CD4-positive, alpha-beta T cell (primary cell): Measurements from ENCODE around the gene AK6. TPM values are rescaled to one million over a fixed set of nuclear protein-coding genes. Genes with fewer than 3 reads are reported as not detected.

Experiments used
- ATAC-seq: fragments of 200-7000 bp; cut with Tn5 transposase; one replicate; pipeline ENCODE4 v1.10.0; 2022; ENCODE audit warnings: mild to moderate bottlenecking; ENCODE audit not compliant: poor library complexity
- CTCF ChIA-PET: fragments of 350-600 bp; sonication (Branson Sonifier 250); formaldehyde crosslinking; loops from one replicate; lab custom pipeline; 2021; ENCODE audit warnings: antibody characterized with exemption, inconsistent platforms; lab: Charles Lee
- POLR2A ChIA-PET: fragments of 350-600 bp; sonication (Branson Sonifier 250); formaldehyde crosslinking; loops from one replicate; lab custom pipeline; 2021; ENCODE audit warnings: antibody characterized with exemption, inconsistent platforms; lab: Charles Lee
- DNase-seq, 14 experiments: peaks; one replicate each; pipeline ENCODE4 v3.0.0-alpha.2; 2013 to 2020; ENCODE audit warnings: mixed read lengths in 2 of 14
- H3K27ac ChIP-seq, 2 donors: one replicate each; pipeline versions ENCODE4 v1.5.1 to v1.7.0; 2013; ENCODE audit warnings: low read length in 2 of 2, low read depth in 1 of 2, mild to moderate bottlenecking in 1 of 2
- H3K27me3 ChIP-seq, 2 experiments: 1 replicate in 1 of 2; 2 replicates in 1 of 2; pipeline versions ENCODE4 v1.6.1 to v1.7.0; 2013; ENCODE audit warnings: low read length in 2 of 2, control low read depth in 1 of 2, mild to moderate bottlenecking in 1 of 2, moderate library complexity in 1 of 2; ENCODE audit not compliant: insufficient read depth in 2 of 2, control insufficient read depth in 1 of 2
- H3K36me3 ChIP-seq: one replicate; pipeline ENCODE4 v1.6.1; 2013; ENCODE audit warnings: low read length, control low read depth; ENCODE audit not compliant: insufficient read depth
- H3K4me1 ChIP-seq: one replicate; pipeline ENCODE4 v1.6.1; 2013; ENCODE audit warnings: low read length, control low read depth; ENCODE audit not compliant: insufficient read depth
- H3K4me3 ChIP-seq: one replicate; pipeline ENCODE4 v1.5.1; 2013; ENCODE audit warnings: mild to moderate bottlenecking, low read length, moderate library complexity
- H3K9me3 ChIP-seq, 2 experiments: 1 replicate in 1 of 2; 2 replicates in 1 of 2; pipeline versions ENCODE4 v1.6.1 to v1.7.0; 2013; ENCODE audit warnings: low read length in 2 of 2, mild to moderate bottlenecking in 2 of 2, control low read depth in 1 of 2, moderate library complexity in 1 of 2; ENCODE audit not compliant: control insufficient read depth in 1 of 2, insufficient read depth in 1 of 2
- H3K27ac Mint-ChIP-seq: one replicate; pipeline ENCODE4 v1.8.0; 2020; ENCODE audit warnings: mixed read lengths
- H3K27me3 Mint-ChIP-seq: one replicate; pipeline ENCODE4 v1.8.0; 2021; ENCODE audit warnings: mixed read lengths
- H3K36me3 Mint-ChIP-seq: one replicate; pipeline ENCODE4 v1.8.0; 2021; ENCODE audit warnings: low read depth, mixed read lengths
- H3K4me1 Mint-ChIP-seq: one replicate; pipeline ENCODE4 v1.8.0; 2021; ENCODE audit warnings: low read depth, mixed read lengths
- H3K4me3 Mint-ChIP-seq: one replicate; pipeline ENCODE4 v1.8.0; 2020; ENCODE audit warnings: mild to moderate bottlenecking, mixed read lengths
- H3K9me3 Mint-ChIP-seq: one replicate; pipeline ENCODE4 v1.8.0; 2020; ENCODE audit warnings: mixed read lengths
- intact Hi-C, 2 experiments: fragments of 100-400 bp; cut with DNase I in 1 of 2; cut with micrococcal nuclease in 1 of 2; formaldehyde crosslinking; loops; one replicate each; pipeline versions ENCODE4 v1.15.1 to v1.9.0; 2023 to 2025; cut with DNase I, micrococcal nuclease
- total RNA-seq, 174 experiments: library from RNA in 2 of 174; stranded (reverse) in 2 of 174; gene quantifications; one replicate each; pipeline ENCODE4 v1.2.3 and lab custom pipeline; 2021 to 2026
- TF ChIP-seq, protein P1 (sequence below): fragments of 200-600 bp; IDR thresholded peaks from one replicate; pipeline ENCODE4 v1.8.0; 2022; ENCODE audit warnings: antibody characterized with exemption, mild to moderate bottlenecking

AK6 gene
- total RNA-seq, 2 experiments from 2014 or later: 8.2 to 10.6 TPM

DNA sequence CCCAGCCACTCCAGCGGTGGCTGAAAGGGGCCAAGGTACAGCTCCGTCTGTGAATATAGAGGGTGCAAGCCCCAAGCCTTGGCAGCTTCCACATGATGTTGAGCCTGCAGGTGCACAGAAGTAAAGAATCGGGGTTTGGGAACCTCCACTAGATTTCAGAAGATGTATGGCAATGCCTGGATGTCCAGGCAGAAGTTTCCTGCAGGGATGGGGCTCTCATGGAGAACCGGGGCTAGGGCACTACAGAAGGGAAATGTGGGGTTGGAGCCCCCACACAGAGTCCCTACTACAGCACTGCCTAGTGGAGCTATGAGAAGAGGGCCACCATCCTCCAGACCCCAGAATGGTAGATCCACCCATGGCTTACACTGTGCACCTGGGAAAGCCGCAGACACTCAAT, 59.9 kb downstream of the AK6 start:
- ATAC-seq (no peak), DNase-seq (no peak)
- Mint-ChIP-seq H3K4me1 (no peaks in the 10 kb centered on the region), H3K27me3 (no peaks in the 10 kb centered on the region), H3K4me3 (no peak overlapping the region), H3K27ac (no peak overlapping the region), H3K36me3 (peaks cover 73% of the 10 kb centered on the region), H3K9me3 (no peaks in the 10 kb centered on the region)
- Histone ChIP-seq H3K4me1 (no peaks in the 10 kb centered on the region), H3K36me3 (peaks cover 24% of the 10 kb centered on the region), H3K27me3 (no peaks in the 10 kb centered on the region), H3K27ac (no peak overlapping the region), H3K9me3 (peaks cover 0 to 8% of the 10 kb centered on the region in 2 experiments), H3K4me3 (no peak overlapping the region)
- TF ChIP-seq, protein P1, sequence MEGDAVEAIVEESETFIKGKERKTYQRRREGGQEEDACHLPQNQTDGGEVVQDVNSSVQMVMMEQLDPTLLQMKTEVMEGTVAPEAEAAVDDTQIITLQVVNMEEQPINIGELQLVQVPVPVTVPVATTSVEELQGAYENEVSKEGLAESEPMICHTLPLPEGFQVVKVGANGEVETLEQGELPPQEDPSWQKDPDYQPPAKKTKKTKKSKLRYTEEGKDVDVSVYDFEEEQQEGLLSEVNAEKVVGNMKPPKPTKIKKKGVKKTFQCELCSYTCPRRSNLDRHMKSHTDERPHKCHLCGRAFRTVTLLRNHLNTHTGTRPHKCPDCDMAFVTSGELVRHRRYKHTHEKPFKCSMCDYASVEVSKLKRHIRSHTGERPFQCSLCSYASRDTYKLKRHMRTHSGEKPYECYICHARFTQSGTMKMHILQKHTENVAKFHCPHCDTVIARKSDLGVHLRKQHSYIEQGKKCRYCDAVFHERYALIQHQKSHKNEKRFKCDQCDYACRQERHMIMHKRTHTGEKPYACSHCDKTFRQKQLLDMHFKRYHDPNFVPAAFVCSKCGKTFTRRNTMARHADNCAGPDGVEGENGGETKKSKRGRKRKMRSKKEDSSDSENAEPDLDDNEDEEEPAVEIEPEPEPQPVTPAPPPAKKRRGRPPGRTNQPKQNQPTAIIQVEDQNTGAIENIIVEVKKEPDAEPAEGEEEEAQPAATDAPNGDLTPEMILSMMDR: no peak
- POLR2A ChIA-PET: no interaction called here
- intact Hi-C loops: no loop called here
- CTCF ChIA-PET: no interaction called here

DNA sequence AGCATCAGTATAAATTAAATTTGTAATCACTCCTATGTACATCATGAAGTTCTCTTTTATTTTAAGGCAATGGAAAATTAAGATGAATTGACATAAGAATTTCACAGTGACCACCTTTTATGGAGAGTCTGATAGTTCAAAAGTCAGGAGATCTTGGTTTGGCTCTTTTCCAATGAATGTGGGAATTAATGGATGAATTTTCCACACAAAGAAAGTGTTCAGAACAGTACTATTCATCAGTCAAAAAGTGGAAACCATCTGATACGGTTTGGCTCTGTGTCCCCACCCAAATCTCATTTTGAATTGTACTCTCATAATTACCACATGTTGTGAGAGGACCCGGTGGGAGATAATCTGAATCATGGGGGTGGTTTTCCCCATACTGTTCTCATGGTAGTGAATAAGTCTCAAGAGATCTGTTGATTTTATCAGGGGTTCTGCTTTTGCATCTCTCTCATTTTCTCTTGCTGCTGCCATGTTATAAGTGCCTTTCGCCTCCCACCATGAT, 61.2 kb downstream of the AK6 start:
- H3K9me3 ChIP-seq: peaks cover 0 to 8% of the 10 kb centered on the region in 2 experiments
- H3K27ac ChIP-seq: no peak overlapping the region
- H3K4me1 Mint-ChIP-seq: no peaks in the 10 kb centered on the region
- ChIA-PET POLR2A (no interaction called here), CTCF (no interaction called here)
- H3K27me3 ChIP-seq: no peaks in the 10 kb centered on the region
- ATAC-seq: no peak
- TF ChIP-seq, protein P1: no peak
- no peaks in the 10 kb centered on the region for H3K27me3 Mint-ChIP-seq
- H3K36me3 Mint-ChIP-seq: peaks cover 62% of the 10 kb centered on the region
- no peak for DNase-seq
- H3K9me3 Mint-ChIP-seq: no peaks in the 10 kb centered on the region
- no peak overlapping the region for H3K27ac Mint-ChIP-seq
- no peak overlapping the region for H3K4me3 Mint-ChIP-seq
- intact Hi-C loops: no loop called here
- no peaks in the 10 kb centered on the region for H3K4me1 ChIP-seq
- peaks cover 15% of the 10 kb centered on the region for H3K36me3 ChIP-seq
- H3K4me3 ChIP-seq: no peak overlapping the region

DNA sequence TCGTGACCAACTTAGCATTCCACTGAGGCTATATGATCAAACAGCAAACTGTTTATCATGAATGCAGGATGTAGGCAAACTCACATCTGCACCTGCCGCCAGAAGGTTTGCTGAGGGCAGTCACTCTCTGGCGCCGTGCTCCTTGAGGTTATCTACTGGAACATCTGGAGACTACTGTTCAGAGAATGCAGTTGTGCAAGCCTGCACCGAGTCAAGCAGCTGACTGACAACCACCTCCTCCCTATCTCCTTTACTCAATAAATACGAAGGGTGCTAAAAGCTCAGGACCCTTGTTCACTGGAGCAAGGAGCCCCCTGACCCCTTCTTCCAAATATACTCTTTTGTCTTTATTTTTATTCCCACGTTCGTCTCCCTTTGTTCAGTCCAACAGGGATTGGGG, 63.8 kb downstream of the AK6 start:
- intact Hi-C loops: no loop called here
- Histone ChIP-seq H3K9me3 (peaks cover 0 to 8% of the 10 kb centered on the region in 2 experiments), H3K4me1 (no peaks in the 10 kb centered on the region), H3K4me3 (no peak overlapping the region), H3K36me3 (peaks cover 10% of the 10 kb centered on the region), H3K27me3 (no peaks in the 10 kb centered on the region), H3K27ac (no peak overlapping the region)
- Mint-ChIP-seq H3K9me3 (no peaks in the 10 kb centered on the region), H3K4me1 (no peaks in the 10 kb centered on the region), H3K4me3 (no peak overlapping the region), H3K27ac (no peak overlapping the region), H3K36me3 (peaks cover 43% of the 10 kb centered on the region), H3K27me3 (no peaks in the 10 kb centered on the region)
- no peak for ATAC-seq
- TF ChIP-seq, protein P1: no peak
- ChIA-PET CTCF (no interaction called here), POLR2A (no interaction called here)
- no peak for DNase-seq

Other genes starting within 250 kb of the AK6 start
- gene CCNB1, start 202.4 kb downstream of the AK6 start, total RNA-seq: 1 to 10 TPM; 1.4 to 1.5 TPM
- 1 to 10 TPM; 4.0 to 5.6 TPM for gene CENPH, start 179.9 kb downstream of the AK6 start, total RNA-seq
- 10 to 100 TPM; 30.1 to 33.0 TPM for gene CDK7, start 134.6 kb downstream of the AK6 start, total RNA-seq
- gene CCDC125, start 36.7 kb downstream of the AK6 start, total RNA-seq: 1 to 10 TPM; 5.6 to 6.4 TPM
- 10 to 100 TPM; 53.8 to 54.2 TPM for gene TAF9, start within 50 bp of the AK6 start, total RNA-seq
- 10 to 100 TPM; 15.7 to 19.1 TPM for gene RAD17, start 298 bp upstream of the AK6 start, total RNA-seq
- gene MARVELD2, start 45.6 kb upstream of the AK6 start, total RNA-seq: under 1 TPM; 0.14 to 0.19 TPM
- 1 to 10 TPM; 5.5 to 6.8 TPM for gene OCLN, start 123.3 kb upstream of the AK6 start, total RNA-seq
- gene GTF2H2C, start 190.7 kb upstream of the AK6 start, total RNA-seq: 10 to 100 TPM; 10.7 to 12.7 TPM